HepG2 (cell line): Measurements from ENCODE around the gene PRKCE. TPM values are rescaled to one million over a fixed set of nuclear protein-coding genes. Genes with fewer than 3 reads are reported as not detected.

Experiments used
- CHD4 ChIP-seq: fragments of 200-600 bp; sonication (generic); IDR thresholded peaks from 2 replicates; pipeline ENCODE4 v1.7.0; 2017; ENCODE audit warnings: mild to moderate bottlenecking, low read length, borderline replicate concordance
- ETV5 ChIP-seq: IDR thresholded peaks from 2 replicates; pipeline ENCODE4 v1.6.1; 2018; ENCODE audit warnings: missing biosample characterization, missing genetic modification reagents, inconsistent platforms, borderline replicate concordance
- HOXA9 ChIP-seq: sonication (generic); formaldehyde crosslinking; IDR thresholded peaks from 2 replicates; pipeline ENCODE4 v1.8.1; 2022; ENCODE audit warnings: missing genetic modification reagents, mild to moderate bottlenecking, moderate library complexity, borderline replicate concordance
- KMT2A ChIP-seq: sonication (generic); formaldehyde crosslinking; IDR thresholded peaks from 2 replicates; pipeline ENCODE4 v1.4.0; 2020; ENCODE audit warnings: missing genetic modification reagents
- MIER3 ChIP-seq: IDR thresholded peaks from 2 replicates; pipeline ENCODE4 v1.6.1; 2016; ENCODE audit warnings: missing compliant biosample characterization, borderline replicate concordance
- MTA1 ChIP-seq: sonication (generic); formaldehyde crosslinking; IDR thresholded peaks from 2 replicates; pipeline ENCODE4 v1.4.0; 2020; ENCODE audit warnings: missing genetic modification reagents, mild to moderate bottlenecking, borderline replicate concordance
- NR2F1 ChIP-seq, 2 experiments: fragments of 450-650 bp in 1 of 2; formaldehyde crosslinking in 1 of 2; IDR thresholded peaks; 2 replicates each; pipeline versions ENCODE4 v1.5.0 to v1.6.1; 2016 to 2020; ENCODE audit warnings: mild to moderate bottlenecking in 1 of 2, missing compliant biosample characterization in 1 of 2, missing genetic modification reagents in 1 of 2, moderate library complexity in 1 of 2
- RXRB ChIP-seq: IDR thresholded peaks from 2 replicates; pipeline ENCODE4 v1.6.1; 2016; ENCODE audit warnings: borderline replicate concordance, missing genetic modification reagents, missing compliant biosample characterization
- SCMH1 ChIP-seq: sonication (generic); formaldehyde crosslinking; IDR thresholded peaks from 2 replicates; pipeline ENCODE4 v1.9.0; 2021; ENCODE audit warnings: missing genetic modification reagents, mild to moderate bottlenecking, borderline replicate concordance
- SNRNP70 ChIP-seq: fragments of 200-400 bp; formaldehyde crosslinking; IDR thresholded peaks from 2 replicates; pipeline ENCODE4 v1.6.1; 2017; ENCODE audit warnings: mild to moderate bottlenecking, low read depth, low read length, moderate library complexity
- TBX2 ChIP-seq: sonication (generic); formaldehyde crosslinking; IDR thresholded peaks from 2 replicates; pipeline ENCODE4 v1.5.0; 2020; ENCODE audit warnings: missing genetic modification reagents, mild to moderate bottlenecking, borderline replicate concordance
- XRCC5 ChIP-seq: fragments of 200-400 bp; formaldehyde crosslinking; optimal IDR thresholded peaks from 2 replicates; pipeline ENCODE3; 2017; ENCODE audit warnings: mild to moderate bottlenecking, low read length
- ZNF530 ChIP-seq: sonication (generic); formaldehyde crosslinking; IDR thresholded peaks from 2 replicates; pipeline ENCODE4 v1.5.0; 2020; ENCODE audit warnings: low read depth, mild to moderate bottlenecking, missing genetic modification reagents
- ZNF547 ChIP-seq: sonication (generic); formaldehyde crosslinking; IDR thresholded peaks from 2 replicates; pipeline ENCODE4 v1.5.1; 2020; ENCODE audit warnings: mild to moderate bottlenecking, missing genetic modification reagents
- ZNF720 ChIP-seq: sonication (generic); formaldehyde crosslinking; IDR thresholded peaks from 2 replicates; pipeline ENCODE4 v1.4.0; 2020; ENCODE audit warnings: missing genetic modification reagents
- polyA plus RNA-seq, 8 experiments: library from polyadenylated mRNA; depleted of rRNA in 3 of 8; stranded (reverse) in 7 of 8; unstranded in 1 of 8; fragments of >200 nt; fragmentation: Illumina TruSeq in 4 of 8; extraction: Trizol in 4 of 8; gene quantifications; 2 replicates each; pipeline versions ENCODE4 v1.2.1 to v1.2.3, GENCODE V29; 2011 to 2016; ENCODE audit warnings: low read depth in 4 of 8, missing spikeins in 1 of 8, mixed read lengths in 1 of 8; ENCODE audit not compliant: insufficient read depth in 1 of 8
- total RNA-seq, 5 experiments: library from RNA; depleted of rRNA; stranded (reverse); fragments of >200 nt; fragmentation: Illumina TruSeq; extraction: Trizol; gene quantifications; 2 replicates each; pipeline ENCODE4 v1.2.3, GENCODE V29; 2016; ENCODE audit warnings: low read depth in 1 of 5
- TF ChIP-seq, protein P1 (sequence below): sonication (generic); formaldehyde crosslinking; IDR thresholded peaks from 2 replicates; pipeline ENCODE4 v1.9.0; 2022; ENCODE audit warnings: missing genetic modification reagents, mild to moderate bottlenecking, borderline replicate concordance
- TF ChIP-seq, protein P2 (sequence below), 2 experiments: sonication (generic) in 1 of 2; formaldehyde crosslinking in 1 of 2; IDR thresholded peaks; 2 replicates each; pipeline versions ENCODE4 v1.5.1 to v1.6.1; 2011 to 2020; ENCODE audit warnings: borderline replicate concordance in 1 of 2, low read depth in 1 of 2, low read length in 1 of 2, mild to moderate bottlenecking in 1 of 2, missing genetic modification reagents in 1 of 2, moderate library complexity in 1 of 2
- TF ChIP-seq, protein P3 (sequence below): IDR thresholded peaks from 2 replicates; pipeline ENCODE4 v1.6.1; 2012; ENCODE audit warnings: inconsistent platforms

The PRKCE gene
- total and polyA plus RNA-seq, 2 of the 13 experiments (the other 11 are each of a cell fraction or from before 2014, with no cell fraction given): 1.0 to 3.9 TPM

DNA sequence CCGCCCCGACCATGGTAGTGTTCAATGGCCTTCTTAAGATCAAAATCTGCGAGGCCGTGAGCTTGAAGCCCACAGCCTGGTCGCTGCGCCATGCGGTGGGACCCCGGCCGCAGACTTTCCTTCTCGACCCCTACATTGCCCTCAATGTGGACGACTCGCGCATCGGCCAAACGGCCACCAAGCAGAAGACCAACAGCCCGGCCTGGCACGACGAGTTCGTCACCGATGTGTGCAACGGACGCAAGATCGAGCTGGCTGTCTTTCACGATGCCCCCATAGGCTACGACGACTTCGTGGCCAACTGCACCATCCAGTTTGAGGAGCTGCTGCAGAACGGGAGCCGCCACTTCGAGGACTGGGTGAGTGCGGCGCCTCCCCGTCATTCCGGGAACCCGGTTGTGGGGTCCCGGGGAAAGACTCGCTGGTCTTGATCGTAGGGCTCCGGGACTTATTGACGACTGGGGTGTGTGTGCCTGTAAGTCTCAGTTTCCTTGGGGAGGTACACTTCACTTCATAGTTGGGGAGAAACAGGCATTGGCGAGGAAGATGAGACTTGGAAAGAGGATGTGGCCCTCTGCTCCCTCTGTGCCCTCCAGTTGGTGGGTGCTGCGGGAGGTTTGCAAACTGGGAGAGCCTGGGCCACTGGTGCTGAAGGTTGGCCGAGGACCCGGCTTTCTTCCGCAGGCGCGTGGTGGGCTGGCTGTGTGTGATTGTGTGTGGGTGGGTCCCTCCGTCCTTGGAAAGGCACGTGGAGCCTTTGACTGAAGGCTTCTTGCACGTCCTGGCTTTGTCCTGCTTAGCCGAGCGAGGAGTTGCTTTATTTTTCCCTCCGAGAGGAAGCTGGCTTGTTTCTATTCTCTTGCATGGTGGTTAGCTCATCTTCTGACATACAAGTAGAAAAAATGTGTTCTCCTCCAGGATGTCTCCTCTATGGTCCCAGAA lies 886 bp downstream of the PRKCE start (continued):
- TF ChIP-seq, protein P1, sequence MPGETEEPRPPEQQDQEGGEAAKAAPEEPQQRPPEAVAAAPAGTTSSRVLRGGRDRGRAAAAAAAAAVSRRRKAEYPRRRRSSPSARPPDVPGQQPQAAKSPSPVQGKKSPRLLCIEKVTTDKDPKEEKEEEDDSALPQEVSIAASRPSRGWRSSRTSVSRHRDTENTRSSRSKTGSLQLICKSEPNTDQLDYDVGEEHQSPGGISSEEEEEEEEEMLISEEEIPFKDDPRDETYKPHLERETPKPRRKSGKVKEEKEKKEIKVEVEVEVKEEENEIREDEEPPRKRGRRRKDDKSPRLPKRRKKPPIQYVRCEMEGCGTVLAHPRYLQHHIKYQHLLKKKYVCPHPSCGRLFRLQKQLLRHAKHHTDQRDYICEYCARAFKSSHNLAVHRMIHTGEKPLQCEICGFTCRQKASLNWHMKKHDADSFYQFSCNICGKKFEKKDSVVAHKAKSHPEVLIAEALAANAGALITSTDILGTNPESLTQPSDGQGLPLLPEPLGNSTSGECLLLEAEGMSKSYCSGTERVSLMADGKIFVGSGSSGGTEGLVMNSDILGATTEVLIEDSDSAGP (CRISPR knock-in tag): peak; percentile 46; the same call in 1 of the 2 replicates
- TF ChIP-seq, protein P2, sequence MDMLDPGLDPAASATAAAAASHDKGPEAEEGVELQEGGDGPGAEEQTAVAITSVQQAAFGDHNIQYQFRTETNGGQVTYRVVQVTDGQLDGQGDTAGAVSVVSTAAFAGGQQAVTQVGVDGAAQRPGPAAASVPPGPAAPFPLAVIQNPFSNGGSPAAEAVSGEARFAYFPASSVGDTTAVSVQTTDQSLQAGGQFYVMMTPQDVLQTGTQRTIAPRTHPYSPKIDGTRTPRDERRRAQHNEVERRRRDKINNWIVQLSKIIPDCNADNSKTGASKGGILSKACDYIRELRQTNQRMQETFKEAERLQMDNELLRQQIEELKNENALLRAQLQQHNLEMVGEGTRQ (IDR thresholded peaks at IDR 0.05; ENCODE audit: low read depth, low read length): no peak
- TF ChIP-seq, protein P2 (CRISPR knock-in tag; IDR thresholded peaks at IDR 0.05; ENCODE audit: borderline replicate concordance): no peak
- TF ChIP-seq XRCC5: no peak
- no peak for TF ChIP-seq HOXA9 (CRISPR knock-in tag)
- no peak for TF ChIP-seq SCMH1
- TF ChIP-seq ZNF547 (CRISPR knock-in tag): no peak
- no peak for TF ChIP-seq RXRB (CRISPR knock-in tag)
- no peak for TF ChIP-seq MIER3 (CRISPR knock-in tag)
- TF ChIP-seq ETV5 (CRISPR knock-in tag): no peak
- TF ChIP-seq MTA1: 0 out of 2 replicates have a peak, but pooled peaks have one; percentile 46
- TF ChIP-seq KMT2A (CRISPR knock-in tag): no peak
- no peak for TF ChIP-seq SNRNP70
- no peak for TF ChIP-seq TBX2 (CRISPR knock-in tag)
- TF ChIP-seq CHD4: no peak
- no peak for TF ChIP-seq NR2F1 (CRISPR knock-in tag; IDR thresholded peaks at IDR 0.05)
- TF ChIP-seq, protein P3, sequence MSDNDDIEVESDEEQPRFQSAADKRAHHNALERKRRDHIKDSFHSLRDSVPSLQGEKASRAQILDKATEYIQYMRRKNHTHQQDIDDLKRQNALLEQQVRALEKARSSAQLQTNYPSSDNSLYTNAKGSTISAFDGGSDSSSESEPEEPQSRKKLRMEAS: no peak
- TF ChIP-seq ZNF530: no peak
- TF ChIP-seq ZNF720: no peak
